IPS DF 6.9 (cell line): ENCODE data around the gene HSD11B1.

Experiments used
- DNase-seq: peaks from one replicate; pipeline ENCODE4 v3.0.0-alpha.2; 2013; ENCODE audit warnings: low read depth, low spot score
- H3K27ac ChIP-seq: one replicate; pipeline ENCODE4 v1.5.1; 2013; ENCODE audit warnings: low read length, control low read depth
- H3K27me3 ChIP-seq: 2 replicates; pipeline ENCODE4 v1.6.1; 2013; ENCODE audit warnings: mild to moderate bottlenecking, low read length; ENCODE audit not compliant: control insufficient read depth, insufficient read depth
- H3K36me3 ChIP-seq: 2 replicates; pipeline ENCODE4 v1.6.1; 2013; ENCODE audit warnings: low read length; ENCODE audit not compliant: control insufficient read depth, insufficient read depth
- H3K4me1 ChIP-seq: 2 replicates; pipeline ENCODE4 v1.6.1; 2013; ENCODE audit warnings: low read length; ENCODE audit not compliant: control insufficient read depth, insufficient read depth
- H3K4me3 ChIP-seq: 2 replicates; pipeline ENCODE4 v1.5.1; 2013; ENCODE audit warnings: mild to moderate bottlenecking, low read length
- H3K9me3 ChIP-seq: 2 replicates; pipeline ENCODE4 v1.6.1; 2013; ENCODE audit warnings: low read length, inconsistent platforms; ENCODE audit not compliant: control insufficient read depth, insufficient read depth
- WGBS: extraction: QIAGEN DNeasy Blood & Tissue Kit; methylation state at CpG from one replicate; pipeline ENCODE4 v1.1.7; 2013; ENCODE audit warnings: mixed read lengths, missing lambda C conversion rate; ENCODE audit not compliant: insufficient read length, insufficient coverage; 5-methylcytosine and 5-hydroxymethylcytosine counted together

Gene HSD11B1

GRCh38 chr1:209783386-209783785, 78.7 kb downstream of the HSD11B1 start:
- Histone ChIP-seq H3K4me3 (no peak overlapping the region), H3K27me3 (no peaks in the 10 kb centered on the region), H3K36me3 (0 out of 2 replicates have a peak, but pooled peaks cover 2% of the 10 kb centered on the region), H3K27ac (no peak overlapping the region), H3K4me1 (peaks cover 1% of the 10 kb centered on the region; the same call in 1 of the 2 replicates), H3K9me3 (no peaks in the 10 kb centered on the region)
- no peak for DNase-seq
- no CpG with 5 or more reads among the region's 6 CpGs for WGBS
